Sigmoid colon (tissue), 4 donors: ENCODE results near the gene FAM185A.
"Not testable (repeated sequence)": the region's sequence is repeated elsewhere in the genome, so short reads cannot be mapped to it uniquely, and the experiment has no call there.

Source experiments
- CTCF ChIP-seq, 4 experiments: fragments of 450-650 bp in 3 of 4; fragments of 200-600 bp in 1 of 4; IDR thresholded peaks; one replicate each; pipeline ENCODE4 v1.5.1; 2016 to 2019; ENCODE audit warnings: antibody characterized with exemption in 4 of 4, mild to moderate bottlenecking in 3 of 4, moderate library complexity in 2 of 4
- EP300 ChIP-seq, 4 donors: sonication (generic); formaldehyde crosslinking; IDR thresholded peaks; one replicate each; pipeline ENCODE4 v1.6.1; 2017; ENCODE audit warnings: antibody characterized with exemption in 4 of 4

- not testable (repeated sequence) for TF ChIP-seq EP300, CTCF (IDR thresholded peaks at IDR 0.05)
Measured at GRCh38 chr7:102761234-102761633, 12.4 kb downstream of the FAM185A start.
